Thoracic aorta (tissue), 2 donors: ENCODE data around the gene HMCN1. TPM values are rescaled to one million over a fixed set of nuclear protein-coding genes. Genes with fewer than 3 reads are reported as not detected.

ENCODE experiments used
- ATAC-seq: fragments of 150-250 bp; one replicate; pipeline ENCODE4 v1.8.0; 2017; ENCODE audit warnings: low read depth; ENCODE audit not compliant: insufficient number of reproducible peaks, low FRiP score
- DNase-seq: peaks from one replicate; pipeline ENCODE4 v3.0.0-alpha.2; 2020; ENCODE audit warnings: low spot score
- H3K27ac ChIP-seq, 2 donors: fragments of 200-600 bp; sonication (generic); 1 replicate in 1 of 2; 2 replicates in 1 of 2; pipeline ENCODE4 v1.5.1; 2016; ENCODE audit warnings: mild to moderate bottlenecking in 2 of 2, moderate library complexity in 2 of 2
- H3K27me3 ChIP-seq: fragments of 200-600 bp; sonication (generic); replicated peaks from 2 replicates; pipeline ENCODE4 v1.6.0; 2016; ENCODE audit warnings: mild to moderate bottlenecking; ENCODE audit not compliant: insufficient read depth
- H3K36me3 ChIP-seq: fragments of 200-600 bp; sonication (generic); one replicate; pipeline ENCODE4 v1.5.1; 2016
- H3K4me1 ChIP-seq, 2 donors: fragments of 200-600 bp; sonication (generic); 1 replicate in 1 of 2; 2 replicates in 1 of 2; pipeline versions ENCODE4 v1.5.1 to v1.6.0; 2016; ENCODE audit warnings: low read depth in 2 of 2, mild to moderate bottlenecking in 1 of 2; ENCODE audit not compliant: control insufficient read depth in 1 of 2
- H3K4me3 ChIP-seq: fragments of 200-600 bp; sonication (generic); 2 replicates; pipeline ENCODE4 v1.5.1; 2016; ENCODE audit warnings: mild to moderate bottlenecking
- H3K9me3 ChIP-seq: fragments of 200-600 bp; sonication (generic); 2 replicates; pipeline ENCODE4 v1.5.1; 2016
- total RNA-seq, 2 donors: library from RNA; depleted of rRNA; stranded (reverse); fragments of >200 nt; gene quantifications; one replicate each; pipeline versions ENCODE4 v1.1.0 to v1.2.3, GENCODE V29; 2016
- TF ChIP-seq, protein P1 (sequence below): fragments of 200-600 bp; sonication (generic); IDR thresholded peaks from one replicate; pipeline ENCODE4 v1.5.1; 2019; ENCODE audit warnings: antibody characterized with exemption

Gene HMCN1
- total RNA-seq, 2 donors from 2014 or later: 142 to 191 TPM

DNA sequence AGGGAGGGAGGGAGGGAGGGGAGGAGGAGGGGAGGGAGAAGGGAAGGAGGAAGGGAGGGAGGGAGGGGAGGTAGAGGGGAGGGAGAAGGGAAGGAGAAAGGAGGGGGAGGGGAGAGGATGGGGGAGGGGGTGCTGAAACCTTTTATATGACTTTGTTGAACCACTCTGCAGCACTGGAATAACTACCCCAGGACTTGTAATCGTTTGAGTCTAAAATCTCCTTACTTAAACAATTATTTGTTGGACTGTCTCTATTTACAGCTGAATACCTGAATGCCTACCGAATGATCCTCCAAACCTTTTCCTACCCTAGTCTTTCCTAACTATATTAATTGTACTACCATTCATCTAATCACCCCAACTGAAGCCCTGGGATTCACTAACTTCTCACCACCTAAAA lies 459.0 kb downstream of the HMCN1 start:
- H3K27ac ChIP-seq: no peak overlapping the region
- TF ChIP-seq, protein P1, sequence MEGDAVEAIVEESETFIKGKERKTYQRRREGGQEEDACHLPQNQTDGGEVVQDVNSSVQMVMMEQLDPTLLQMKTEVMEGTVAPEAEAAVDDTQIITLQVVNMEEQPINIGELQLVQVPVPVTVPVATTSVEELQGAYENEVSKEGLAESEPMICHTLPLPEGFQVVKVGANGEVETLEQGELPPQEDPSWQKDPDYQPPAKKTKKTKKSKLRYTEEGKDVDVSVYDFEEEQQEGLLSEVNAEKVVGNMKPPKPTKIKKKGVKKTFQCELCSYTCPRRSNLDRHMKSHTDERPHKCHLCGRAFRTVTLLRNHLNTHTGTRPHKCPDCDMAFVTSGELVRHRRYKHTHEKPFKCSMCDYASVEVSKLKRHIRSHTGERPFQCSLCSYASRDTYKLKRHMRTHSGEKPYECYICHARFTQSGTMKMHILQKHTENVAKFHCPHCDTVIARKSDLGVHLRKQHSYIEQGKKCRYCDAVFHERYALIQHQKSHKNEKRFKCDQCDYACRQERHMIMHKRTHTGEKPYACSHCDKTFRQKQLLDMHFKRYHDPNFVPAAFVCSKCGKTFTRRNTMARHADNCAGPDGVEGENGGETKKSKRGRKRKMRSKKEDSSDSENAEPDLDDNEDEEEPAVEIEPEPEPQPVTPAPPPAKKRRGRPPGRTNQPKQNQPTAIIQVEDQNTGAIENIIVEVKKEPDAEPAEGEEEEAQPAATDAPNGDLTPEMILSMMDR: no peak

DNA sequence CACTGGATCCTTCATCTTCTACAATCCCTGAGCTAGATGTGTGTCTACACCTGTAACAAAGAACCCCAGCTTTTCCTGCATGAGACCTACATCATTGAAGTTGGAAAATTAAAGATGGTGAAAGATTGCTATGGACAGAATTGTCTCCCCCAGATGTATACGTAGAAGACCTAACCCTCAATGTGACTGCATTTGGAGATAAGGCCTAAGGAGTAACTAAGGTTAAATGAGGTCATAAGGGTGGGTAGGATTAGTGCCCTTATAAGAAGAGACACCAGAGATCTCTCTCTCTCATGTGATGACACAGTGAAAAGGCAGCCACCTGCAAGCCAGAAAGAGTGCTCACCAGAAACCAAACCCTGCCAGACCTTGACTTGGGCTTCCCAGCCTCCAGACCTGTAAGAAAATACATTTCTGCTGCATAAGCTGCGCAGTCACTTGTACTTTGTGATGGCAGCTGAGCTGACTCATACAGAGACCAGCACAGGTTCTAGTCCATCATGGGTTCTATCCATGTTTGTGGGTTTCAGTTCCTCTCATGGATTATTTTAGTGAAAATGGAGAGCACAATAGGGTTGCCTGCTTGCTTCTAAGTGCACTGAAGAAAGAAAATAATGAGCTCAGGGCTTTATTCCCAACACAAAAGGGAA lies 460.0 kb downstream of the HMCN1 start:
- DNase-seq (no peak), ATAC-seq (no peak)
- Histone ChIP-seq H3K27ac (no peak overlapping the region), H3K4me3 (no peak overlapping the region), H3K27me3 (no peaks in the 10 kb centered on the region), H3K9me3 (no peaks in the 10 kb centered on the region), H3K36me3 (peaks cover 12% of the 10 kb centered on the region), H3K4me1 (no peaks in the 10 kb centered on the region)
- TF ChIP-seq, protein P1: no peak

More for the DNA sequence above, 459.0 kb downstream of the HMCN1 start:
- no peaks in the 10 kb centered on the region for H3K9me3 ChIP-seq
- H3K36me3 ChIP-seq: peaks cover 12% of the 10 kb centered on the region
- DNase-seq (no peak), ATAC-seq (no peak)
- no peaks in the 10 kb centered on the region for H3K4me1 ChIP-seq
- no peaks in the 10 kb centered on the region for H3K27me3 ChIP-seq
- no peak overlapping the region for H3K4me3 ChIP-seq

DNA sequence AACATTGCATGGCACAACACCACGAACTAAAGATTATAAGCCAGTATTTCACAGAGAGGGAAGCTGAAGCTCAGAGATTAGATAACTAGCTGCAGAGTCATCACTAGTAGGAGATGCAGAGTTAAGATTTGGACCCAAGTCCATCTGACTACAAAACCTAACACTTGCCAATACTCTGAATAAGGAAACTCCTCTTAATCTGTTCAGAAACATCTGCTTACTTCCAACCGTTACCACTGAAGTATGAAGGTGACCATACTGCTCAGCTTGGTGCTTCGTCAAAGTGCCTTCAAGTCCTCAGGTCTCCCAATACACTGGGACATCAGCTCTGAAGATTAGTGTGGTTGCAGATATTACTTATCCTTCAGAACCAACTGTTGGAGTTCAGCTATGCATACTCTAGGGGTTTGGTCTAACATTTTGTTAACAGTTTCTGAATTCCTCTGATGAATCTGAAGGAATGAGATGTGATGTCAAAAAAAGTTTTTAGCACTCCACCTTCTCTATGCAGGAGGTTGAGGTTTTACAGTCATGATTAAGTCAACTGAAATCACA lies 461.3 kb downstream of the HMCN1 start:
- TF ChIP-seq, protein P1: no peak
- ATAC-seq: no peak

DNA sequence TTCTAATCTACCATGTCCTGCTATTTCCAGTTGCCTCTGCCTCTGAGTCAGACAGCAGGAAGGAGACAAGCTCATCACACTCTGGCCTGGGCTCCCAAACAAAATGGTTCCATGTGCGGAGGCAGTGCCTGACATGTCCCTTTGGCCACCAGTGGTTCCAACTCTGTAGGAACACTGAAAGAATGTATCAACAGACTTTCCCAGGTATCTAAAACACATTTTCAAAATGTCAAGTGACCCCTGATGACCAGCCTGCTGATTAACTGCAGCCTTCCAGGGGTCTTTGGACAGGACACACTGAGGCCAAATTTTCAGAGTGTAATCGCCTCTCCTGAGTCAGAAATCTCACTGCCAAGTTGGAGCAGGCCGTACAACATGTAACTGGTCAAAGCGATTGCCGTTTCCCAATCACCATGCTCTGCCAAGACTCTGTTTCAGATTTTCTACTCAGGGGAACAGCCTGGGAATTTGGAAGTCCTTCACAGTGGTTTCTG lies 468.1 kb downstream of the HMCN1 start:
- DNase-seq (peak; percentile 6), ATAC-seq (no peak)
- Histone ChIP-seq H3K4me3 (no peak overlapping the region), H3K27ac (no peak overlapping the region), H3K36me3 (no peaks in the 10 kb centered on the region), H3K27me3 (no peaks in the 10 kb centered on the region), H3K4me1 (peaks cover 0 to 3% of the 10 kb centered on the region in 2 donors), H3K9me3 (no peaks in the 10 kb centered on the region)
- TF ChIP-seq, protein P1: no peak

More for the DNA sequence above, 461.3 kb downstream of the HMCN1 start:
- Histone ChIP-seq H3K36me3 (peaks cover 6% of the 10 kb centered on the region), H3K27me3 (no peaks in the 10 kb centered on the region), H3K4me1 (no peaks in the 10 kb centered on the region), H3K4me3 (no peak overlapping the region), H3K27ac (no peak overlapping the region), H3K9me3 (no peaks in the 10 kb centered on the region)
- DNase-seq: no peak

GRCh38 chr1:186202776-186203175 lies 468.6 kb downstream of the HMCN1 start:
- ATAC-seq: no peak
- H3K4me3 ChIP-seq: no peak overlapping the region

More at GRCh38 chr1:186202776-186203175, 468.6 kb downstream of the HMCN1 start:
- TF ChIP-seq, protein P1: no peak
- no peaks in the 10 kb centered on the region for H3K36me3 ChIP-seq
- no peak for DNase-seq
- no peaks in the 10 kb centered on the region for H3K27me3 ChIP-seq
- H3K9me3 ChIP-seq: no peaks in the 10 kb centered on the region
- peaks cover 0 to 7% of the 10 kb centered on the region in 2 donors for H3K4me1 ChIP-seq
- no peak overlapping the region for H3K27ac ChIP-seq
